ENCODE results near the gene PPDPF.
"Not testable (repeated sequence)": the region's sequence is repeated elsewhere in the genome, so short reads cannot be mapped to it uniquely, and the experiment has no call there.

DNA sequence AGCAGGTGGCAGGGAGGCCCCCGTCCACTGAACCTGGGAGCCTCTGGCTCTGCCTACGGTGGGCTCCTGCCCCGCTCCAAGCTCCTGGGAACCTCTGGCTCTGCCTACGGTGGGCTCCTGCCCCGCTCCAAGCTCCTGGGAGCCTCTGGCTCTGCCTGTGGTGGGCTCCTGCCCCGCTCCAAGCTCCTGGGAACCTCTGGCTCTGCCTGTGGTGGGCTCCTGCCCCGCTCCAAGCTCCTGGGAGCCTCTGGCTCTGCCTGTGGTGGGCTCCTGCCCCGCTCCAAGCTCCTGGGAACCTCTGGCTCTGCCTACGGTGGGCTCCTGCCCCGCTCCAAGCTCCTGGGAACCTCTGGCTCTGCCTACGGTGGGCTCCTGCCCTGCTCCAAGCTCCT, 50.5 kb downstream of the PPDPF start:
- TF ChIP-seq, protein P1, sequence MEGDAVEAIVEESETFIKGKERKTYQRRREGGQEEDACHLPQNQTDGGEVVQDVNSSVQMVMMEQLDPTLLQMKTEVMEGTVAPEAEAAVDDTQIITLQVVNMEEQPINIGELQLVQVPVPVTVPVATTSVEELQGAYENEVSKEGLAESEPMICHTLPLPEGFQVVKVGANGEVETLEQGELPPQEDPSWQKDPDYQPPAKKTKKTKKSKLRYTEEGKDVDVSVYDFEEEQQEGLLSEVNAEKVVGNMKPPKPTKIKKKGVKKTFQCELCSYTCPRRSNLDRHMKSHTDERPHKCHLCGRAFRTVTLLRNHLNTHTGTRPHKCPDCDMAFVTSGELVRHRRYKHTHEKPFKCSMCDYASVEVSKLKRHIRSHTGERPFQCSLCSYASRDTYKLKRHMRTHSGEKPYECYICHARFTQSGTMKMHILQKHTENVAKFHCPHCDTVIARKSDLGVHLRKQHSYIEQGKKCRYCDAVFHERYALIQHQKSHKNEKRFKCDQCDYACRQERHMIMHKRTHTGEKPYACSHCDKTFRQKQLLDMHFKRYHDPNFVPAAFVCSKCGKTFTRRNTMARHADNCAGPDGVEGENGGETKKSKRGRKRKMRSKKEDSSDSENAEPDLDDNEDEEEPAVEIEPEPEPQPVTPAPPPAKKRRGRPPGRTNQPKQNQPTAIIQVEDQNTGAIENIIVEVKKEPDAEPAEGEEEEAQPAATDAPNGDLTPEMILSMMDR (conservative IDR thresholded peaks at IDR 0.05 in 1 of 2, IDR thresholded peaks at IDR 0.05 in 1 of 2; ENCODE audit: low read depth in 1 of 2, low read length in 2 of 2): not testable (repeated sequence)
- TF ChIP-seq EZH2 (IDR thresholded peaks at IDR 0.05; ENCODE audit: low read length, missing control alignments): not testable (repeated sequence)
